ENCODE data around the gene SBF2.

GRCh38 chr11:9799886-9800285 is 494.1 kb downstream of the SBF2 start:
- TF ChIP-seq, protein P1, sequence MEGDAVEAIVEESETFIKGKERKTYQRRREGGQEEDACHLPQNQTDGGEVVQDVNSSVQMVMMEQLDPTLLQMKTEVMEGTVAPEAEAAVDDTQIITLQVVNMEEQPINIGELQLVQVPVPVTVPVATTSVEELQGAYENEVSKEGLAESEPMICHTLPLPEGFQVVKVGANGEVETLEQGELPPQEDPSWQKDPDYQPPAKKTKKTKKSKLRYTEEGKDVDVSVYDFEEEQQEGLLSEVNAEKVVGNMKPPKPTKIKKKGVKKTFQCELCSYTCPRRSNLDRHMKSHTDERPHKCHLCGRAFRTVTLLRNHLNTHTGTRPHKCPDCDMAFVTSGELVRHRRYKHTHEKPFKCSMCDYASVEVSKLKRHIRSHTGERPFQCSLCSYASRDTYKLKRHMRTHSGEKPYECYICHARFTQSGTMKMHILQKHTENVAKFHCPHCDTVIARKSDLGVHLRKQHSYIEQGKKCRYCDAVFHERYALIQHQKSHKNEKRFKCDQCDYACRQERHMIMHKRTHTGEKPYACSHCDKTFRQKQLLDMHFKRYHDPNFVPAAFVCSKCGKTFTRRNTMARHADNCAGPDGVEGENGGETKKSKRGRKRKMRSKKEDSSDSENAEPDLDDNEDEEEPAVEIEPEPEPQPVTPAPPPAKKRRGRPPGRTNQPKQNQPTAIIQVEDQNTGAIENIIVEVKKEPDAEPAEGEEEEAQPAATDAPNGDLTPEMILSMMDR (IDR thresholded peaks at IDR 0.05; ENCODE audit: low read length): no peak
- TF ChIP-seq EZH2 (optimal IDR thresholded peaks at IDR 0.05; ENCODE audit: low read depth, low read length): no peak
